ENCODE data around the gene ALDH8A1.

DNA sequence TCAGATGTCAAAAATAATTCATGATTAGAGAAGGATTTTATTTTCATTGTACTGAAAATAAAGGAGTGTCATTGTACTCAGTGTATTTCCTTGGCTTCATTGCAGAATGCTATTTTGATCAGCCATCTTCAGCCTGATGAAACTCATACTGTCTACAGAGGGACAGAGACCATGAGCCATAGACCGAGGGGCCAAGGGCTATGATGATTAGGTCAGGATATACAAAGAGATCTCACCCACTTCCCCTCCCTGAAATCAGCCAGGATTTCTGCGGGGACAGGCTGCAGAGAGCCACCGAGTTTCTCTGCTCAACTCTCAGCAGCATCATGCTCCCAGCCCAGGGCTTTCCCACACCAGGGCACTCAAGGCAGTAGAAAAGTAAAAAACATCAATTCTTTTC, 47.0 kb downstream of the ALDH8A1 start:
- TF ChIP-seq KMT2B (CRISPR knock-in tag; IDR thresholded peaks at IDR 0.05) (no peak), RELA (CRISPR knock-in tag; IDR thresholded peaks at IDR 0.05) (no peak)

All from HepG2 (cell line).